ENCODE measurements around the gene TCF7L2.

Gene TCF7L2

DNA sequence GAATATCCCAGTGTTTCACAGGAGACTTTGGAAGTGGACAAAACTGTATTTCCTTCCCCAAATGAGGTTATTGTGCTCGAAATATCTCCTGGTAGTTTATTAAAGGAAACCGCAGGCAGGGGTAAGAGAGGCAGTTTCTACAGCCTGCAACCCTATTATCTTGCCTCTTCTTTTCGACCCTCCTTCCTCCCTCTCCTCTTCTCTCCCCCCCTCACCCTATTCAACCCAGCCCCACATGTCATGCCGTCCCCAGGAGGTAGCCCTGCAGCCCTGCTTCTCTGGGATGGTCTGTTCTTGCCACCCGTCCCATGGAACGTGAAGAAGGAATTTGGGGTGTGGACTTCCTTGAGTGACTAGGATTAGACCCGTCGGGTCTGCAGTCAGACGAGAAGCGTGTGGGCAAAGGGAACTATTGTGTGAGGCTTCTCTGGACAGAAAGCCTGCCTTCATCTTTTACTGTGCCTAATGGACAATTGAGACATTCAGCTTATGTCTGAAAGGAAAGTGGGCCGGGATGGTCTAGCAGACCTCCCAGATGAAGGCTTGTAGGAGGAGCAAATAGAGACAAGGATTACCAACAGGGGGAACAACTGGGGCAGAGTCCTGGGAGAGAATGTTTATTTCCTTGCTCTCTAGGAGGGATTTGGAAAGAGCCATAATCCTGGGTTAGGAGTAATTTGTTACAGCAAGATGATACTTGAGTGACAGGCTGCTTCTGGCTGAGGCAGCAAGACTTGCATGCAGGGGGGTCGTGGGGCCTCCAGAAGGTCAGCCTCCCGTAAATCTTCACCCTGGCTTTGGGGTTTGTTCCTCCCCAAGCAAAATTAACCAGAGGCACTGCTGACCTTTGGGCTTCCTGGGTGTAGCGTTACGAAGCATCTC, 77.8 kb downstream of the TCF7L2 start:
- no peaks in the 10 kb centered on the region for H3K36me3 ChIP-seq
- H3K27me3 ChIP-seq: no peaks in the 10 kb centered on the region
- H3K27ac ChIP-seq: peak overlapping the region; percentile 46 to 80
- no peak for DNase-seq
- no peaks in the 10 kb centered on the region for H3K9me3 ChIP-seq
- peaks cover 0 to 86% (median 54%) of the 10 kb centered on the region in 4 donors for H3K4me1 ChIP-seq
- TF ChIP-seq, protein P1, sequence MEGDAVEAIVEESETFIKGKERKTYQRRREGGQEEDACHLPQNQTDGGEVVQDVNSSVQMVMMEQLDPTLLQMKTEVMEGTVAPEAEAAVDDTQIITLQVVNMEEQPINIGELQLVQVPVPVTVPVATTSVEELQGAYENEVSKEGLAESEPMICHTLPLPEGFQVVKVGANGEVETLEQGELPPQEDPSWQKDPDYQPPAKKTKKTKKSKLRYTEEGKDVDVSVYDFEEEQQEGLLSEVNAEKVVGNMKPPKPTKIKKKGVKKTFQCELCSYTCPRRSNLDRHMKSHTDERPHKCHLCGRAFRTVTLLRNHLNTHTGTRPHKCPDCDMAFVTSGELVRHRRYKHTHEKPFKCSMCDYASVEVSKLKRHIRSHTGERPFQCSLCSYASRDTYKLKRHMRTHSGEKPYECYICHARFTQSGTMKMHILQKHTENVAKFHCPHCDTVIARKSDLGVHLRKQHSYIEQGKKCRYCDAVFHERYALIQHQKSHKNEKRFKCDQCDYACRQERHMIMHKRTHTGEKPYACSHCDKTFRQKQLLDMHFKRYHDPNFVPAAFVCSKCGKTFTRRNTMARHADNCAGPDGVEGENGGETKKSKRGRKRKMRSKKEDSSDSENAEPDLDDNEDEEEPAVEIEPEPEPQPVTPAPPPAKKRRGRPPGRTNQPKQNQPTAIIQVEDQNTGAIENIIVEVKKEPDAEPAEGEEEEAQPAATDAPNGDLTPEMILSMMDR (IDR thresholded peaks at IDR 0.05): no peak
- peak overlapping the region; percentile 4 to 6 for H3K4me3 ChIP-seq
- intact Hi-C loops (cut with DNase I; ENCODE audit: low total_unique reads): loop anchor here (5.0 to 10.0 kb wide), 2 partner anchors 39 to 73 kb away; partner anchors contain the start of gene TCF7L2

DNA sequence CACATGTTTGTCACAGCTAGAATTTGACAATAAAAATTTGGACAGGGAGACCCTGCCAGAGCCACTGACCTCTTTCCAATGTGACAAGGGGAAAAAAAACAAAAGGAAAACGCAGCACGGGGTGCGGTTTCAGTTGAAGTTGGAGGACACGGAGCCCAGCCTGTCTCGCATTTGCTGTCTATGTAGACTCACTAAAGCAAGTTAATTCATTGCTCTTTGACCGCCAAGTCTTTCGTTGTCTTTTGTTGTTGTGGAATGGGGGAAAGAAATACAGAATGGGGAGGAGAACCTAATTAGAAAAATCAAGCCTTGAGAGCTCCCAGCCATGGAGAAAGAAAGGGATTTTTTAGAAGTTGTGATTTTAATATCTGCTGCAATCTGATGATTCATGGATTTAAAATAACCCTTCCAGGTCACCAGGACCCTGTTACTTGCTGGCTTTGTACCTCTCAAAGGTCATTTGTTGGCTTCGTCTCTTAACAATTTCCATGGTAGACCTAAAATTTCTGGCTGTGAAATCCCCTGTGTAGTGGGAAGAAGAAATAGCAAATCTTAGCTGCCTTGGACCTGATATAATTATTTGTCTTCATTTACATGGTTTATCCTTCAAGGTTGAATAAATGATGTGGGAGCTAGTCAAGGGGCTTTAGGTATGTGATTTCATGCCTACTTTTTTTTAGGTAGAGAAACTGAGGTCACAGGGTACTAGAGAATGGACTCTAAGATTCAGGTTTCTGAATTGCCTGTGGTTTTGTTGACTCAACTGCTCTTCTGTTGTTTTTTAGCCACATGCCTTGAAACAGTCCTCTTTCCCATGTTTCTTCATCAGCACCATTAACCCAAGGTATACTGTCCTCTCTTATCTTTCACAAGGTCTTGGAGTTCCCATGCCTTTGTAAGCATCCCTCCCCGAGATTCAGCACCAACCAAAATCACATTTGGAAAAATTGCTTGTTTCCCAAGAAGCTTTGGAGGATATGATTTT, 78.7 kb downstream of the TCF7L2 start:
- H3K4me3 ChIP-seq: peak overlapping the region; percentile 4
- peaks cover 0 to 85% (median 53%) of the 10 kb centered on the region in 4 donors for H3K4me1 ChIP-seq
- intact Hi-C loops (cut with DNase I; ENCODE audit: low total_unique reads): loop anchor here (5.0 to 10.0 kb wide), 2 partner anchors 39 to 74 kb away; partner anchors contain the start of gene TCF7L2

DNA sequence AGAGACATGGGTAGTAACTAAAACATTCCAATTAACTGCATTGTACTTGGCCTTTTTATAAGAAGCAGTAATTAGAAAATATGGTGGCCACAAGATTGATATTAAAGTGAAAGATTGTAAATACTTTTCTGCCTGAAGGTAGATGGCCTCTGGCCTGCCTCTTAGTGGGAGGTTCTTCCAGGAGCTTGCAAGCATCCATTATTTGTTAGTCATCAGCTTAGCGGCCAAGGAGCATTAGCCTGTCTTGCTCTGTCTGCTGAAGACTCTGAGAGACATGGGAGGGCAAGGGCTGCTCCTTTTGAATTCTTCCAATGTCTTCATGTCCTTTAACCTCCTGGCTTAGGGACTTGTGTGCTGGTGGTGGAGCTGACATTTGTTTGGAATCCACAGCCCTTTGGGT, 80.4 kb downstream of the TCF7L2 start:
- intact Hi-C loops (cut with DNase I; ENCODE audit: low total_unique reads): no loop called here
- TF ChIP-seq, protein P1 (IDR thresholded peaks at IDR 0.05): no peak
- peaks cover 0 to 96% (median 63%) of the 10 kb centered on the region in 4 donors for H3K4me1 ChIP-seq
- no peak for DNase-seq
- peak overlapping the region; percentile 20 to 80 for H3K27ac ChIP-seq
- H3K9me3 ChIP-seq: no peaks in the 10 kb centered on the region
- no peaks in the 10 kb centered on the region for H3K27me3 ChIP-seq
- no peak overlapping the region for H3K4me3 ChIP-seq
- no peaks in the 10 kb centered on the region for H3K36me3 ChIP-seq

More for the DNA sequence above, 78.7 kb downstream of the TCF7L2 start:
- Histone ChIP-seq H3K27ac (peak overlapping the region; percentile 46 to 80), H3K36me3 (no peaks in the 10 kb centered on the region), H3K27me3 (no peaks in the 10 kb centered on the region), H3K9me3 (no peaks in the 10 kb centered on the region)
- TF ChIP-seq, protein P1 (IDR thresholded peaks at IDR 0.05): no peak
- no peak for DNase-seq

DNA sequence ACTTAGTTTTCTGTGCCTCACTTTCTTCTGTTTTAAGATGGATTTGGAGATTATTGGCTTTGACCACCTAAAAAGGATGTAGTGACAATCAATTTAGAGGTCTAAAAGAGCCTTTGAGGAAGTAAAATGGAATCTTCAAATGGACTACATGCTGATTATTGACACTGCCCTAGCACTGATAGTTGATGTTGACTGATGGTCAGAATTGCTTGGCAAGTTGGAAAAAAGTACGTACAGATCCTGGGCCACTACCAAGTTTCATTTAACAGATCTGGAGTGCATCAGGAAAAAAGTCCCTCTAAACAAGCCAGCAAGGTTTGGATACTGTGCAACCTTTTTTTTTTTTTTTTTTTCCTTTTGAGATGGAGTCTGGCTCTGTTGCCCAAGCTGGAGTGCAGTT, 81.1 kb downstream of the TCF7L2 start:
- intact Hi-C loops (cut with DNase I; ENCODE audit: low total_unique reads): no loop called here
- Histone ChIP-seq H3K4me3 (no peak overlapping the region), H3K4me1 (peaks cover 0 to 96% (median 64%) of the 10 kb centered on the region in 4 donors), H3K27ac (peak overlapping the region; percentile 20 to 80), H3K9me3 (no peaks in the 10 kb centered on the region), H3K27me3 (no peaks in the 10 kb centered on the region), H3K36me3 (no peaks in the 10 kb centered on the region)
- TF ChIP-seq, protein P1 (IDR thresholded peaks at IDR 0.05): no peak
- DNase-seq: no peak

DNA sequence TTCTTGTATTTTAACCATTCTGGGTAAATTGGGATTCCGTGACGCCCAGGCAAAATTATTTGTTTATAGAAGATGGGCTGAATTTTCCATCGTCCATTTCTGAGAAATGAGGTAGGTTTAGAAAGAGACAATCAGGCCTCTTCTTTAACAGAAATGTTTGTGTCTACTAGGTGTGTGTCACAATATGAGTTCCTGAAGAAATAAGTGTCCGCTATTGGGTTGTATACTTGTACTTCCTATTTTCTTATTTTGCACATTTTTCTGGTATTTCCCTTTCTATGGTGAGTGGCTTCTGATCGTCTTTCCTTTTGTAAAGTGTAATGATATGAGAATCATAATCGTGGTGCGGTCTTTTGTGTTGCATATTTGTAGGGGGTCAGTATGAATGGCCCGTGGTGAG, 83.9 kb downstream of the TCF7L2 start:
- H3K36me3 ChIP-seq: no peaks in the 10 kb centered on the region
- peaks cover 0 to 96% (median 59%) of the 10 kb centered on the region in 4 donors for H3K4me1 ChIP-seq
- H3K27me3 ChIP-seq: no peaks in the 10 kb centered on the region
- TF ChIP-seq, protein P1 (IDR thresholded peaks at IDR 0.05): no peak
- H3K27ac ChIP-seq: no peak overlapping the region
- no peak for DNase-seq
- no peak overlapping the region for H3K4me3 ChIP-seq
- intact Hi-C loops (cut with DNase I; ENCODE audit: low total_unique reads): no loop called here
- H3K9me3 ChIP-seq: no peaks in the 10 kb centered on the region
